Stomach (tissue), 9 donors: ENCODE results near the gene PHTF2. TPM values are rescaled to one million over a fixed set of nuclear protein-coding genes. Genes with fewer than 3 reads are reported as not detected.

Source experiments
- DNase-seq, 2 donors: peaks; one replicate each; pipeline versions ENCODE4 v3.0.0 to v3.0.0-alpha.2; 2013 to 2019
- H3K27ac ChIP-seq, 5 donors: fragments of 200-600 bp in 4 of 5; sonication (generic) in 4 of 5; one replicate each; pipeline ENCODE4 v1.5.1; 2013 to 2019; ENCODE audit warnings: mild to moderate bottlenecking in 1 of 5, moderate library complexity in 1 of 5
- H3K27me3 ChIP-seq, 3 donors: fragments of 200-600 bp; sonication (generic); one replicate each; pipeline ENCODE4 v1.5.1; 2017 to 2019; ENCODE audit warnings: mixed run types in 1 of 3
- H3K36me3 ChIP-seq, 4 donors: fragments of 200-600 bp; sonication (generic); 1 replicate in 3 of 4; 2 replicates in 1 of 4; pipeline ENCODE4 v1.5.1; 2016 to 2019
- H3K4me1 ChIP-seq, 4 donors: fragments of 200-600 bp; sonication (generic); one replicate each; pipeline ENCODE4 v1.5.1; 2016 to 2019
- H3K4me3 ChIP-seq, 4 donors: fragments of 200-600 bp; sonication (generic) in 3 of 4; one replicate each; pipeline ENCODE4 v1.5.1; 2016 to 2019; ENCODE audit warnings: mild to moderate bottlenecking in 1 of 4
- H3K9me3 ChIP-seq, 4 donors: fragments of 200-600 bp; sonication (generic); one replicate each; pipeline ENCODE4 v1.5.1; 2016 to 2019
- CTCF ChIP-seq, 7 experiments: fragments of 450-650 bp in 4 of 7; fragments of 200-600 bp in 3 of 7; sonication (generic) in 3 of 7; IDR thresholded peaks; one replicate each; pipeline ENCODE4 v1.5.1; 2016 to 2019; ENCODE audit warnings: antibody characterized with exemption in 7 of 7, control low read depth in 2 of 7, mild to moderate bottlenecking in 1 of 7
- EP300 ChIP-seq: sonication (generic); formaldehyde crosslinking; IDR thresholded peaks from one replicate; pipeline ENCODE4 v1.6.1; 2017; ENCODE audit warnings: antibody characterized with exemption
- POLR2A ChIP-seq, 4 donors: fragments of 450-650 bp; IDR thresholded peaks; one replicate each; pipeline ENCODE4 v1.6.1; 2016; ENCODE audit warnings: antibody characterized with exemption in 4 of 4, control low read depth in 2 of 4, mild to moderate bottlenecking in 1 of 4, moderate library complexity in 1 of 4
- POLR2AphosphoS5 ChIP-seq, 3 donors: sonication (generic); formaldehyde crosslinking; IDR thresholded peaks; one replicate each; pipeline ENCODE4 v1.6.1; 2016; ENCODE audit warnings: antibody characterized with exemption in 3 of 3
- WGBS, 5 donors: extraction: QIAGEN DNeasy Blood & Tissue Kit in 3 of 5; methylation state at CpG; one replicate each; pipeline versions ENCODE4 v1.1.5 to v1.1.7; 2013 to 2018; 5-methylcytosine and 5-hydroxymethylcytosine counted together
- intact Hi-C: fragments of 100-400 bp; cut with DNase I; formaldehyde crosslinking; loops from one replicate; pipeline ENCODE4 v1.15.1; 2023; ENCODE audit warnings: low total_unique reads
- polyA plus RNA-seq, 3 donors: library from polyadenylated mRNA; stranded (reverse); fragments of 200-250 nt; gene quantifications; one replicate each; pipeline ENCODE4 v1.2.3, GENCODE V29; 2013
- total RNA-seq, 5 donors: library from RNA; depleted of rRNA; stranded (reverse); fragments of >200 nt; gene quantifications; one replicate each; pipeline versions ENCODE4 v1.1.0 to v1.2.3, GENCODE V29; 2014 to 2016
- donor health status: healthy with polysubstance abuse.
- donor health status: Bipolar disorder and iron deficiency.
- donor health status: healthy.

The PHTF2 gene
- total and polyA plus RNA-seq, 8 donors = 2.0 to 42.9 (median 12.5) TPM

- intact Hi-C loops = no loop called here
- DNase-seq = no peak
- no peaks in the 10 kb centered on the region for H3K36me3 ChIP-seq
- WGBS, 5 donors = 66 to 83% (median 75%) methylated on average over 2 of the region's 2 CpGs
- TF ChIP-seq POLR2A (IDR thresholded peaks at IDR 0.05) (no peak), CTCF (IDR thresholded peaks at IDR 0.05) (no peak), POLR2AphosphoS5 (IDR thresholded peaks at IDR 0.05) (no peak), EP300 (no peak)
- H3K4me1 ChIP-seq = no peaks in the 10 kb centered on the region
- H3K27ac ChIP-seq = no peak overlapping the region
- no peaks in the 10 kb centered on the region for H3K27me3 ChIP-seq
- no peak overlapping the region for H3K4me3 ChIP-seq
- no peaks in the 10 kb centered on the region for H3K9me3 ChIP-seq
Measured at GRCh38 chr7:77879272-77879671, 80.7 kb downstream of the PHTF2 start.

- Histone ChIP-seq H3K27me3 (no peaks in the 10 kb centered on the region), H3K9me3 (no peaks in the 10 kb centered on the region), H3K4me1 (no peaks in the 10 kb centered on the region), H3K27ac (no peak overlapping the region), H3K36me3 (no peaks in the 10 kb centered on the region), H3K4me3 (no peak overlapping the region)
- no peak for DNase-seq
- intact Hi-C loops = no loop called here
- TF ChIP-seq EP300 = no peak
- no peak for TF ChIP-seq POLR2A (IDR thresholded peaks at IDR 0.05)
- no peak for TF ChIP-seq POLR2AphosphoS5 (IDR thresholded peaks at IDR 0.05)
- WGBS, 5 donors = 92 to 98% (median 97%) methylated on average over 2 of the region's 2 CpGs
Measured at GRCh38 chr7:77881871-77882270, 83.3 kb downstream of the PHTF2 start.

- Histone ChIP-seq H3K4me3 (no peak overlapping the region), H3K27ac (no peak overlapping the region), H3K27me3 (no peaks in the 10 kb centered on the region), H3K9me3 (no peaks in the 10 kb centered on the region), H3K4me1 (no peaks in the 10 kb centered on the region), H3K36me3 (no peaks in the 10 kb centered on the region)
- no peak for DNase-seq
- 79 to 99% (median 94%) methylated on average over 4 of the region's 4 CpGs for WGBS, 5 donors
- intact Hi-C loops = no loop called here
- TF ChIP-seq EP300 = no peak
- TF ChIP-seq POLR2AphosphoS5 (IDR thresholded peaks at IDR 0.05) = no peak
- TF ChIP-seq CTCF (IDR thresholded peaks at IDR 0.05) = no peak
- no peak for TF ChIP-seq POLR2A (IDR thresholded peaks at IDR 0.05)
Measured at GRCh38 chr7:77885155-77885554, 86.6 kb downstream of the PHTF2 start.

GRCh38 chr7:77887567-77887966 is 89.0 kb downstream of the PHTF2 start:
- Histone ChIP-seq H3K27me3 (no peaks in the 10 kb centered on the region), H3K4me1 (no peaks in the 10 kb centered on the region), H3K9me3 (no peaks in the 10 kb centered on the region), H3K27ac (no peak overlapping the region), H3K4me3 (no peak overlapping the region), H3K36me3 (no peaks in the 10 kb centered on the region)
- no peak for DNase-seq
- WGBS, 5 donors = 54 to 87% (median 74%) methylated on average over 1 of the region's 1 CpG
- TF ChIP-seq POLR2AphosphoS5 (IDR thresholded peaks at IDR 0.05) = no peak
- intact Hi-C loops = no loop called here

- Histone ChIP-seq H3K27ac (no peak overlapping the region), H3K4me1 (no peaks in the 10 kb centered on the region), H3K36me3 (no peaks in the 10 kb centered on the region), H3K9me3 (no peaks in the 10 kb centered on the region), H3K4me3 (no peak overlapping the region), H3K27me3 (no peaks in the 10 kb centered on the region)
- no peak for TF ChIP-seq POLR2A (IDR thresholded peaks at IDR 0.05)
- no peak for TF ChIP-seq EP300
- TF ChIP-seq POLR2AphosphoS5 (IDR thresholded peaks at IDR 0.05) = no peak
- TF ChIP-seq CTCF (IDR thresholded peaks at IDR 0.05) = no peak
- 89 to 100% (median 96%) methylated on average over 1 of the region's 1 CpG for WGBS, 5 donors
- intact Hi-C loops = no loop called here
- no peak for DNase-seq
Measured at GRCh38 chr7:77888998-77889397, 90.4 kb downstream of the PHTF2 start.
